Naive thymus-derived CD4-positive, alpha-beta T cell (primary cell): ENCODE data around the gene CDC42BPB. TPM values are rescaled to one million over a fixed set of nuclear protein-coding genes. Genes with fewer than 3 reads are reported as not detected.
A peak's percentile ranks its signal among the peaks of the same experiment; 100 is the strongest.

Source experiments
- ATAC-seq: fragments of 150-1000 bp; cut with Tn5 transposase; 2 replicates; pipeline ENCODE4 v1.10.0; 2021; ENCODE audit warnings: mild to moderate bottlenecking, moderate library complexity
- CTCF ChIA-PET: fragments of 350-600 bp; sonication (Branson Sonifier 250); formaldehyde crosslinking; loops from one replicate; lab custom pipeline; 2021; ENCODE audit warnings: antibody characterized with exemption; lab: Charles Lee
- POLR2A ChIA-PET: fragments of 350-600 bp; sonication (Branson Sonifier 250); formaldehyde crosslinking; loops from one replicate; lab custom pipeline; 2021; ENCODE audit warnings: antibody characterized with exemption, inconsistent platforms; lab: Charles Lee
- DNase-seq, 9 donors: peaks; one replicate each; pipeline versions ENCODE4 v3.0.0 to v3.0.0-alpha.2; 2020 to 2022; ENCODE audit warnings: mixed read lengths in 1 of 9
- H3K27ac ChIP-seq: one replicate; pipeline ENCODE4 v1.7.0; 2013; ENCODE audit warnings: mild to moderate bottlenecking, low read depth, low read length, moderate library complexity
- H3K27me3 ChIP-seq, 2 donors: one replicate each; pipeline ENCODE4 v1.7.0; 2013; ENCODE audit warnings: low read length in 2 of 2, mild to moderate bottlenecking in 2 of 2, moderate library complexity in 2 of 2; ENCODE audit not compliant: control insufficient read depth in 2 of 2, insufficient read depth in 2 of 2
- H3K36me3 ChIP-seq, 3 experiments: 1 replicate in 2 of 3; 2 replicates in 1 of 3; pipeline ENCODE4 v1.7.0; 2013; ENCODE audit warnings: low read length in 3 of 3, mild to moderate bottlenecking in 3 of 3, moderate library complexity in 1 of 3; ENCODE audit not compliant: insufficient read depth in 3 of 3, control insufficient read depth in 2 of 3
- H3K4me1 ChIP-seq, 2 donors: one replicate each; pipeline ENCODE4 v1.7.0; 2013; ENCODE audit warnings: low read length in 2 of 2, mild to moderate bottlenecking in 2 of 2, moderate library complexity in 1 of 2; ENCODE audit not compliant: control insufficient read depth in 2 of 2, insufficient read depth in 2 of 2
- H3K4me3 ChIP-seq: 2 replicates; pipeline ENCODE4 v1.7.0; 2013; ENCODE audit warnings: mild to moderate bottlenecking, low read length
- H3K9me3 ChIP-seq, 3 experiments: 1 replicate in 2 of 3; 2 replicates in 1 of 3; pipeline ENCODE4 v1.7.0; 2013; ENCODE audit warnings: low read length in 3 of 3; ENCODE audit not compliant: control insufficient read depth in 2 of 3
- H3K27ac Mint-ChIP-seq, 9 donors: one replicate each; pipeline ENCODE4 v1.8.0; 2020 to 2022; ENCODE audit warnings: mixed read lengths in 9 of 9, mild to moderate bottlenecking in 8 of 9, moderate library complexity in 5 of 9, inconsistent platforms in 2 of 9
- H3K27me3 Mint-ChIP-seq, 5 donors: one replicate each; pipeline ENCODE4 v1.8.0; 2021 to 2022; ENCODE audit warnings: mixed read lengths in 5 of 5, mild to moderate bottlenecking in 1 of 5
- H3K36me3 Mint-ChIP-seq, 5 donors: one replicate each; pipeline ENCODE4 v1.8.0; 2020 to 2022; ENCODE audit warnings: mixed read lengths in 5 of 5, mild to moderate bottlenecking in 3 of 5, inconsistent platforms in 1 of 5
- H3K4me1 Mint-ChIP-seq, 7 donors: one replicate each; pipeline ENCODE4 v1.8.0; 2020 to 2022; ENCODE audit warnings: mixed read lengths in 7 of 7, mild to moderate bottlenecking in 3 of 7, inconsistent platforms in 1 of 7
- H3K4me3 Mint-ChIP-seq, 10 donors: one replicate each; pipeline ENCODE4 v1.8.0; 2020 to 2022; ENCODE audit warnings: mild to moderate bottlenecking in 10 of 10, mixed read lengths in 10 of 10, moderate library complexity in 6 of 10, inconsistent platforms in 2 of 10
- H3K9me3 Mint-ChIP-seq, 11 donors: one replicate each; pipeline ENCODE4 v1.8.0; 2020 to 2022; ENCODE audit warnings: mixed read lengths in 11 of 11, mild to moderate bottlenecking in 4 of 11, inconsistent platforms in 1 of 11, moderate library complexity in 1 of 11
- intact Hi-C, 2 donors: fragments of 100-400 bp; cut with micrococcal nuclease; formaldehyde crosslinking; loops; one replicate each; pipeline ENCODE4 v1.15.1; 2023
- polyA plus RNA-seq, 2 donors: library from polyadenylated mRNA; unstranded; fragments of 300-500 nt; fragmentation: Illumina TruSeq; gene quantifications; one replicate each; pipeline ENCODE4 v1.2.3, GENCODE V29; 2021
- total RNA-seq, 6 experiments: library from RNA in 5 of 6; stranded (reverse) in 5 of 6; gene quantifications; 1 replicate in 5 of 6; 2 replicates in 1 of 6; pipeline ENCODE4 v1.2.3 and lab custom pipeline; 2021 to 2026

The CDC42BPB gene
- total and polyA plus RNA-seq, 7 experiments from 2014 or later: 0.34 to 16.0 (median 4.8) TPM

DNA sequence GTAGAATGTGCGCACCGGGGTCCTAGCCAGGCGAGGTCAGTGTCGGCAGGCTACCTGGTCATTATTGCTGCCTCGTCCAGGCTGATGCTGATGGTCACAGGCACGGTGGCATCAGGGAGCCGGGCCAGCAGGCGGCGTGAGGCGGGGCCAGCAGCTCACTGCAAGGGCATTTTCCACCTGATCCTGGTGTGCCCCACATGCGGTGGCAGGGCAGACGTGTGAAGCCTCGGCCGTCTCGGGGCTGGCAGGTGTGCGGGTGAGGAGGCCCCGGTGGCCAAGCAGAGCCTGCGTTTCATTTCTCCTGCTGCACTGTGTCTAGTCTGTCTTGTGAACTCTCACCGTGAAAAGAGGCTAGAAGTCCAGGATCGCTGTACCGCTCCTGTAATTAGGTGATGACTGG, 146.9 kb downstream of the CDC42BPB start:
- no peak overlapping the region for H3K4me3 ChIP-seq
- H3K36me3 ChIP-seq: peaks cover 0 to 47% (median 3%) of the 10 kb centered on the region in 3 experiments
- no peaks in the 10 kb centered on the region for H3K9me3 ChIP-seq
- intact Hi-C loops: no loop called here
- peak overlapping the region in 4 of 9 donors; percentile 19 to 33 (median 32) for H3K27ac Mint-ChIP-seq
- DNase-seq (no peak), ATAC-seq (no peak)
- peaks cover 0 to 5% (median 0%) of the 10 kb centered on the region in 7 donors for H3K4me1 Mint-ChIP-seq
- no peak overlapping the region for H3K4me3 Mint-ChIP-seq
- POLR2A ChIA-PET: no interaction called here
- H3K36me3 Mint-ChIP-seq: peaks cover 0 to 22% (median 7%) of the 10 kb centered on the region in 5 donors
- CTCF ChIA-PET: no interaction called here
- H3K27me3 Mint-ChIP-seq: no peaks in the 10 kb centered on the region
- H3K27ac ChIP-seq: no peak overlapping the region
- no peaks in the 10 kb centered on the region for H3K27me3 ChIP-seq
- H3K9me3 Mint-ChIP-seq: no peaks in the 10 kb centered on the region
- no peaks in the 10 kb centered on the region for H3K4me1 ChIP-seq

DNA sequence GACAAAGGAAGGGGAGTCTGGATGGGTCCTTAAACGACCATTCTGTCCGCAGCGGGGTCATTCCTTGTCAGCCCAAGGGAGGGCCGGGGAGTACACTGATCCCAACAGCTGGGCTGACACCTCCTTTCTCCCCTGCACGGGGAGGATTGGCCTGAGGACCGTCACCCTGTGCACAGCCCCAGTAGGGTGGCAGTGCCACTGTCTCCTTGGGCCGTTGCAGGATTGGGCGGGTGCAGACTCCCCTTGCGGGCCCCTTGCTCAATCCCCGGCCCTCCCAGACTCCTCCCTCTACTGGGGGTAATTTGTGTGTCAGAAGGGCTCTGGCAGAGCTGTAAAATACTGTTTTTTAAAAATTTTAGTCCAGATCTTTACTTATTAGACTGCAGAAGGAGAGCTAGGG, 147.4 kb downstream of the CDC42BPB start:
- CTCF ChIA-PET: no interaction called here
- no peak overlapping the region for H3K27ac ChIP-seq
- ATAC-seq (no peak), DNase-seq (no peak)
- Mint-ChIP-seq H3K27ac (peak overlapping the region in 2 of 9 donors; percentile 32 to 55), H3K27me3 (no peaks in the 10 kb centered on the region), H3K36me3 (peaks cover 0 to 23% (median 7%) of the 10 kb centered on the region in 5 donors), H3K4me3 (no peak overlapping the region), H3K9me3 (no peaks in the 10 kb centered on the region), H3K4me1 (peaks cover 0 to 5% (median 0%) of the 10 kb centered on the region in 7 donors)
- no peaks in the 10 kb centered on the region for H3K27me3 ChIP-seq
- intact Hi-C loops: no loop called here
- no peaks in the 10 kb centered on the region for H3K9me3 ChIP-seq
- H3K4me1 ChIP-seq: no peaks in the 10 kb centered on the region
- H3K36me3 ChIP-seq: peaks cover 0 to 52% (median 6%) of the 10 kb centered on the region in 3 experiments
- POLR2A ChIA-PET: no interaction called here
- no peak overlapping the region for H3K4me3 ChIP-seq

DNA sequence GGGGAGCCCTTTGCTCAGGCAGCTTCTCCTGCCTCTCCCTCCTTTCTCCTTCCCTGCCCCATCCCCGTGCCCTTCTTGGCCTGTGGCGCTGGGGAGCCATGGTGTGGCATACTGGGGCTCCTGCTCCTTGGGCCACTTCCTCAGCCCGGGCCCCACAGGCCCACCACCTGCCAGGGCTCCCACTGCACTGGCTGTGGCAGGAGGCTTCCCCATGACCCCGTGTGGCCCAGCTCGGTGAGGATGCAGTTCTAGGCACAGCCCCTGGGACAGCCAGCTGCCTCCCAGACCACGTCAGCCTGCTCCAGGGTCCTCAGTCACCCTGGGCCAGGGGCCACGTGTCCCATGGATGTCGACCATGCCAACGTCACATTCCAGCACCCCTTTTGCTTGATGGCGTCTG, 147.9 kb downstream of the CDC42BPB start:
- Mint-ChIP-seq H3K4me1 (peaks cover 0 to 5% (median 0%) of the 10 kb centered on the region in 7 donors), H3K9me3 (no peaks in the 10 kb centered on the region), H3K36me3 (peaks cover 0 to 23% (median 7%) of the 10 kb centered on the region in 5 donors), H3K27me3 (no peaks in the 10 kb centered on the region), H3K4me3 (no peak overlapping the region), H3K27ac (peak overlapping the region in 2 of 9 donors; percentile 19 to 20)
- ATAC-seq (no peak), DNase-seq (no peak)
- Histone ChIP-seq H3K27me3 (no peaks in the 10 kb centered on the region), H3K4me3 (no peak overlapping the region), H3K27ac (no peak overlapping the region), H3K9me3 (no peaks in the 10 kb centered on the region), H3K4me1 (no peaks in the 10 kb centered on the region), H3K36me3 (peaks cover 0 to 53% (median 6%) of the 10 kb centered on the region in 3 experiments)
- CTCF ChIA-PET: no interaction called here
- POLR2A ChIA-PET: no interaction called here
- intact Hi-C loops: no loop called here

DNA sequence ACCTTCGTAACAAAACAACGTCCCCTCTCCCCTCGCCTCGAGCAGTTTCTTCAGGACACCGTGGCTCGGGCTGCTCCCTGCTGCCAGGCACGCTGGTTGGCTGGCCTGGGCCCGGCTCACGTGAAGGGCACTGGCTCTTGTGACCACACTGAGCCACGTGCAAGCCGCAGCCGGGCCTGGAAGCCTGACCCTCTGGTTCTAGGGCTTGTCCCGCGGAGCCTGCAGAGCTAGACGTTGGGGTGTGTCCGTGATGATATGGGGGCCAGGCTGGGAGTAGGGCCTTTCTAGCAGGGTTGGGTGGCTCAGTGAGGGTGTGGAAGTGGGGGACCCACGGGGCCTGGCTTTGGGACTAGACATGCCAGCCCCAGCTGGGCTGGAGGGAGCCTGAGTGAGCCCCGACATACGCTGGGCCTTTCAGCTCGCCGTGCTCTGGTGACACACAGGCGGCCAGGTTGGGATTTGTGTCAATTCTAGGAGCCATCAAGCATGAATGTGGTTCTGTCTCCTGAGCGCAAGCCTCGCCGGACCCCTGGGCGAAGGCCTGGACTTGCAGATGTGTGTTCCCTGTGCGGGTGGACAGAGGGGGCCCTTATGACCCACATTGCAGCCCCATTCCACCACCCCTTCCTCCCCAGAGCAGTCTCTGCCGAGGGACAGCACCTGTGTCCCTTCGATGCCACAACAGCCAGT, 148.4 kb downstream of the CDC42BPB start:
- CTCF ChIA-PET: no interaction called here
- Mint-ChIP-seq H3K9me3 (no peaks in the 10 kb centered on the region), H3K4me1 (peaks cover 0 to 5% (median 0%) of the 10 kb centered on the region in 7 donors), H3K4me3 (no peak overlapping the region), H3K27ac (peak overlapping the region in 3 of 9 donors; percentile 19 to 60 (median 20)), H3K27me3 (no peaks in the 10 kb centered on the region), H3K36me3 (peaks cover 0 to 23% (median 7%) of the 10 kb centered on the region in 5 donors)
- H3K4me1 ChIP-seq: no peaks in the 10 kb centered on the region
- no peak for ATAC-seq
- peaks cover 0 to 57% (median 9%) of the 10 kb centered on the region in 3 experiments for H3K36me3 ChIP-seq
- no peak overlapping the region for H3K4me3 ChIP-seq
- no peaks in the 10 kb centered on the region for H3K9me3 ChIP-seq
- H3K27me3 ChIP-seq: no peaks in the 10 kb centered on the region
- H3K27ac ChIP-seq: no peak overlapping the region
- POLR2A ChIA-PET: no interaction called here
- DNase-seq: no peak
- intact Hi-C loops: no loop called here

DNA sequence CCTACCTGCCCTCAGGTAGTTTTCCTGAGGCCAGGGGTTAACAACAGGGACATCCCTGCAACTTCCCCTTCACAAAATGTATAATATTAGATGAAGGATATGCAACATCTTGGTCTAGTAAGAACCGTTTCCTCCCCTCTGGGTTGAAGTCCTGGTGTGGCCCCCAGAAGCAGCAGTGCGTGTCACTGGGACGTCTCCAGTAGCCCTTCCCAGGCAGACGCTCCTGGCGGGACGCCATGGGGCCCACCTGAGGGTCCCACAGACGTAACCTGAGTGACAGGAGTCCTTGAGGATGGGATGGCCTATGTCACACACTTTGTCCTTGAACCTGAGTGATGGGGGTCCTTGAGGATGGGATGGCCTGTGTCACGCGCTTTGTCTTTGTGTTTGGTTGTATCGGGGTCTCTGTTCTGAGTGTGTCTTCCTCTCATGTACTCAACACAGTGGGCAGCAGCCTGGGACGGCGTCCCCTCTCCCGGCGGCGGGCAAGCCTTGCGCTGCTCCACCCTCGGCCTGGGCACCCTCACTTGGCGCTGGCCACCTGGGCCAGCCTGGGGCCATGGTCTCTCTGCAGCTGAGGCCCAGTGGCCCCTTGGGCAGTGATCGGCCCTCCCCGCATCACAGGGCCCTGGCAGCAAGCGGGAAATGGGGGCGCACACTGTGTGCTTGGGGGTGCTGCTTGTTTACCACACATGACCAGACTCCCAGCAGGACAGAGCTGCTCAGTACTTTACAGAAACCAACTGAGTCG, 149.2 kb downstream of the CDC42BPB start:
- no peaks in the 10 kb centered on the region for H3K9me3 Mint-ChIP-seq
- peak overlapping the region in 1 of 9 donors; percentile 49 for H3K27ac Mint-ChIP-seq
- no peak overlapping the region for H3K4me3 Mint-ChIP-seq
- no peaks in the 10 kb centered on the region for H3K4me1 ChIP-seq
- ChIA-PET CTCF (no interaction called here), POLR2A (no interaction called here)
- H3K36me3 ChIP-seq: peaks cover 0 to 65% (median 9%) of the 10 kb centered on the region in 3 experiments
- ATAC-seq (no peak), DNase-seq (no peak)
- no peak overlapping the region for H3K27ac ChIP-seq
- H3K9me3 ChIP-seq: no peaks in the 10 kb centered on the region
- H3K36me3 Mint-ChIP-seq: peaks cover 0 to 30% (median 7%) of the 10 kb centered on the region in 5 donors
- H3K4me3 ChIP-seq: no peak overlapping the region
- no peaks in the 10 kb centered on the region for H3K27me3 ChIP-seq
- peaks cover 0 to 5% (median 0%) of the 10 kb centered on the region in 7 donors for H3K4me1 Mint-ChIP-seq
- intact Hi-C loops: no loop called here
- no peaks in the 10 kb centered on the region for H3K27me3 Mint-ChIP-seq

DNA sequence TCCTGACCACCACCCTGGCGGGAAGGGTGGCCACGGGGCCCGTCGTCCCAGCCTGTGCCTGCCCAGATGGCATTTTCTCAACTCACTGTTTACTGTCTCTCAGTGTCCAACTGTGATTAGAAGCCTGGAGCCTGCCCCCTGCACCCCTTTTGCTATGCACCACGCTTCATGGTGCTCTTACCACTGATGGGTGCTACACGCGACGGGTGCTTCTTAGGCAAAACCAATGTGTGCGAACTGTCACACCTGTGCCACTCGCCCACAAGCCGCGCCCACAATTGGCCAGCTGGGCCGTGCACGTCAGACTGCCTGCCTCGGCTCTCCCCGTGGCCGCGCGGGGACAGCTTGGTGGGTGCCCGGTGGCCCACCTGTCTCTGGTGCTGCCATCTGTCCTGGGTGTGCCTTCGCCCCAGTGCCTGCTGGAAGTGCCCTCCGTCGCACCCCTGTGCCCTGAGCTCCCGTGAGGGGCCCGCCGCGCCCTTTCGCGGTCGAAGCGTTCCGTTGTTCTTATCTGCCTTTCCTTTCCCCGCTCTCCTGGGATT, 150.0 kb downstream of the CDC42BPB start:
- Mint-ChIP-seq H3K9me3 (no peaks in the 10 kb centered on the region), H3K36me3 (peaks cover 0 to 37% (median 9%) of the 10 kb centered on the region in 5 donors), H3K27me3 (no peaks in the 10 kb centered on the region), H3K4me3 (no peak overlapping the region), H3K4me1 (peaks cover 0 to 5% (median 0%) of the 10 kb centered on the region in 7 donors), H3K27ac (no peak overlapping the region)
- Histone ChIP-seq H3K36me3 (peaks cover 0 to 69% (median 9%) of the 10 kb centered on the region in 3 experiments), H3K4me3 (no peak overlapping the region), H3K27ac (no peak overlapping the region), H3K9me3 (no peaks in the 10 kb centered on the region), H3K27me3 (no peaks in the 10 kb centered on the region), H3K4me1 (no peaks in the 10 kb centered on the region)
- CTCF ChIA-PET: no interaction called here
- ATAC-seq: peak; percentile 20
- intact Hi-C loops: no loop called here
- POLR2A ChIA-PET: no interaction called here
- no peak for DNase-seq
